ENCODE measurements around the gene ADCY3. TPM values are rescaled to one million over a fixed set of nuclear protein-coding genes. Genes with fewer than 3 reads are reported as not detected.
A peak's percentile ranks its signal among the peaks of the same experiment; 100 is the strongest.

The ADCY3 gene
- total RNA-seq, 3 donors from 2014 or later: 24.9 to 30.4 (median 25.3) TPM

DNA sequence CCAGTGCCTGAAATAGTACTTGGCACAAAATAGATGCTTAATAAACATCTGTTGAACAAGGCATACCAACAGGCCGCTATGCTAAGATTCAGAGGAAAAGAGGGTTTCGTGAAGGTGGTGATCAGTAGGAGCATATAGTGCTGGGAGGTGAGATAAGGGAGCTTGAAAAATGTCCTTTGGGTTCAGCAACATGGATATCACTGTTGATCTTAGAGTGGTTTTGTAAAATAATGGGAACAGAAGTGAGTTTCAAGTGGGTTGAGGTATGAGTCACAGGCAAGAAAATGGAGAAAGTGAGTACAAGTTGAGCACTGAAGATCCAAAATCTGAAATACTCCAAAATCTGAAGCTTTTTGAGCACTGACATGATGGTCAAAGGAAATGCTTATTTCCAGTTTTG, 122.4 kb downstream of the ADCY3 start:
- H3K36me3 ChIP-seq (ENCODE audit: low read depth): no peaks in the 10 kb centered on the region
- DNase-seq (no peak), ATAC-seq (no peak)
- TF ChIP-seq, protein P1, sequence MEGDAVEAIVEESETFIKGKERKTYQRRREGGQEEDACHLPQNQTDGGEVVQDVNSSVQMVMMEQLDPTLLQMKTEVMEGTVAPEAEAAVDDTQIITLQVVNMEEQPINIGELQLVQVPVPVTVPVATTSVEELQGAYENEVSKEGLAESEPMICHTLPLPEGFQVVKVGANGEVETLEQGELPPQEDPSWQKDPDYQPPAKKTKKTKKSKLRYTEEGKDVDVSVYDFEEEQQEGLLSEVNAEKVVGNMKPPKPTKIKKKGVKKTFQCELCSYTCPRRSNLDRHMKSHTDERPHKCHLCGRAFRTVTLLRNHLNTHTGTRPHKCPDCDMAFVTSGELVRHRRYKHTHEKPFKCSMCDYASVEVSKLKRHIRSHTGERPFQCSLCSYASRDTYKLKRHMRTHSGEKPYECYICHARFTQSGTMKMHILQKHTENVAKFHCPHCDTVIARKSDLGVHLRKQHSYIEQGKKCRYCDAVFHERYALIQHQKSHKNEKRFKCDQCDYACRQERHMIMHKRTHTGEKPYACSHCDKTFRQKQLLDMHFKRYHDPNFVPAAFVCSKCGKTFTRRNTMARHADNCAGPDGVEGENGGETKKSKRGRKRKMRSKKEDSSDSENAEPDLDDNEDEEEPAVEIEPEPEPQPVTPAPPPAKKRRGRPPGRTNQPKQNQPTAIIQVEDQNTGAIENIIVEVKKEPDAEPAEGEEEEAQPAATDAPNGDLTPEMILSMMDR (IDR thresholded peaks at IDR 0.05): no peak
- H3K9me3 ChIP-seq: no peaks in the 10 kb centered on the region
- H3K4me3 ChIP-seq: no peak overlapping the region
- H3K4me1 ChIP-seq (ENCODE audit: low read depth): peaks cover 4% of the 10 kb centered on the region
- intact Hi-C loops (cut with DNase I, micrococcal nuclease): no loop called here

DNA sequence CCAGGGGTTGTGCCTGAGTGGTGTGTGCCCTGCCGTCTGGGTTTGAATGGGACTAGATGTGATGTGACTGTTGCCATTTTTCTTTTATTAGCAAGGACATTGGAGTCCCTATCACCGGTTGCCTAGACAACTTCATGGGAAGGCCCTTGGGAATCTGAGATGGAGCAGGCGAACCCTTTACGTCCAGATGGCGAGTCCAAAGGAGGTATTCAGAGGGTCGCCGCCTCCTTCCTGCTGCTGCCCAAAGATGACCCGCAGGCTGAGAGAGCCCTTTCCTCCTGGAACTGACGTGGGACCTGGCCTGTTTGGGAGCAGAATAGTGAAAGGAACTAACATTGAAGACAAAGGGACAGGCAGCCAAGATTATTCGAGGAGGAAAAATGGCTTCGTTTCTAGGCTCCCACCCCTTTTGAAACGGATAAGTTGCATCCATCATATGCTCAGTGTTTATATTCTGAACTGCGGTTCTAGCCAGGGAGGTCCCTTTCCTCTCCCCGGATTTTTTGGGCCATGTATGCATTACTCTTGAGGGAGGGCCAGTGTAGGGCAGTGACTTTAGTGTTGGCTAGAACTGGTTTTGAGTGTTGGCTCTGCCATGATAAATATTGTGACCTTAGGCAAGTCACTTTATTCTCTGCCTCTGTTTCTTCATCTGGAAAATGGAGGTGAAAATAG, 126.1 kb downstream of the ADCY3 start:
- TF ChIP-seq, protein P1 (IDR thresholded peaks at IDR 0.05): no peak
- Histone ChIP-seq H3K4me3 (peak overlapping the region; percentile 48), H3K9me3 (no peaks in the 10 kb centered on the region), H3K36me3 (ENCODE audit: low read depth) (no peaks in the 10 kb centered on the region), H3K4me1 (ENCODE audit: low read depth) (peaks cover 7% of the 10 kb centered on the region)
- ATAC-seq (no peak), DNase-seq (peak in 1 of 3 donors; percentile 16)
- intact Hi-C loops (cut with DNase I, micrococcal nuclease): no loop called here

DNA sequence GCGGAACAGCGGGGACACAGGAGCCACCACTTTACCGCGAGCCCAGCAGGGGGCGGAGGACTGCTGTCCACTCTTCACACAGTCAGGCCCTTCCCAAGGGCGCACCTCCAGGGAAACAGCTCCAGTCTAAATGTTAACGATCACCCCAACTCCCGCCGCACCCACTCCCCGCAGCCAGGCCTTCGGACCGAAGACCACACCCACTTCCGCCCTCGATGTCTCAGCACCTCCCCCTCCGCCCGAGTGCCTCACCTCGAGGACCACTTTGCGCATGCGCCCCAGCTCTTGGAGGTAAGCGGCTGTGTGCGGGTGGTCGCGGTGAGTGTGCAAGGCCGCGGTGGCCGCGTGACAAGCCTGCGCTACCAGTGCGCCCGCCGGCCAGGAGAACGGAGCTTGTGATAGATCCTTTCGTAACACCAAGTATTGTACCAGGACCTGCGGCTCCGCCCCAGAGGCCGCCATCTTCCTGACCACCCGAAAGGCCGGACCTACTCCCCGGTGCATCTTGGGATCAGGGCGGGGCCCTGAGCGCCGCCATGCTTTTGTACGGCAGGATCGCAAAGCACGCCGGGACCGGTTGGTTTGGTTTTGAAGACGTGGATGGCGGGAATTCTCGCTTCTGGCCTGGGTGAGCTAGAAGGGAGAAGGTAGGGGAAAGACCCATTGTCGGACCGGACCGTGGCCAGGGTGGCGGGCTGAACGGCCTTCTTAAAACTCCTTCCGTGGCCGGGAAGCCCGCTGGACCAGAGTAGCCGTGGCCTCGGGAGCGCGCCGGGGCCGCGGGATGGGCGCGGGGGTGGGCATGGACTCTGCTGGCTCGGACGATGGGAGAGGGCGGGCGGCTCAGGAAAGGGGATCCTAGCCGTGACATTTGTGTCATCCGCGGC, 126.9 kb downstream of the ADCY3 start, which contains the start of the genes CENPO and PTRHD1:
Gene CENPO, plus strand, starts transcription at position 552 of the 887 bp plus-strand sequence. CDS start 495 bp downstream, outside the sequence.
Gene PTRHD1, minus strand, starts transcription at position 518 of the 887 bp plus-strand sequence. Its CDS starts 14 bp downstream, at position 504.
- DNase-seq (peak; percentile 96 to 98 (median 98)), ATAC-seq (peak; percentile 98)
- peak within 1 kb of the TSS; percentile 48 for H3K4me3 ChIP-seq
- intact Hi-C loops (cut with DNase I, micrococcal nuclease): no loop called here
- H3K4me1 ChIP-seq (ENCODE audit: low read depth): peaks cover 7% of the 10 kb centered on the region
- TF ChIP-seq, protein P1 (IDR thresholded peaks at IDR 0.05): peak; percentile 60
- H3K9me3 ChIP-seq: no peaks in the 10 kb centered on the region
- H3K36me3 ChIP-seq (ENCODE audit: low read depth): no peaks in the 10 kb centered on the region

DNA sequence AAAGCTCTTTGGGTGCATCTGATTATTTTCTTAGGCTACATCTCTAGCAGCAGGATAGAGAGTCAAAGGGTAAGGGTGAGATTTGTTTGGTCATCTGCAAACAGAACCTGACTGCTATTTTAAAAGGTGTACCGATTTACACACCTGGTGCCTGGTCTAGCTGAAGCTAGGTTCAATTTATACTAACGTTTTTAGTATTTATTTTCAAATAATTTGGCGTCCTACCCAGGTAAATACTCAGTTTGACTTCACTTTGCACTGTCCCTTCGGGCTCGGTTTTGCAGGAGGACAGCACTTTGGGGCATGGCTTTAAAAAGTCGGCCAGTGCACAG, 127.5 kb downstream of the ADCY3 start:
- peaks cover 7% of the 10 kb centered on the region for H3K4me1 ChIP-seq (ENCODE audit: low read depth)
- H3K9me3 ChIP-seq: no peaks in the 10 kb centered on the region
- peak overlapping the region; percentile 48 for H3K4me3 ChIP-seq
- DNase-seq (no peak), ATAC-seq (no peak)
- intact Hi-C loops (cut with DNase I, micrococcal nuclease): no loop called here
- TF ChIP-seq, protein P1 (IDR thresholded peaks at IDR 0.05): no peak
- H3K36me3 ChIP-seq (ENCODE audit: low read depth): no peaks in the 10 kb centered on the region

DNA sequence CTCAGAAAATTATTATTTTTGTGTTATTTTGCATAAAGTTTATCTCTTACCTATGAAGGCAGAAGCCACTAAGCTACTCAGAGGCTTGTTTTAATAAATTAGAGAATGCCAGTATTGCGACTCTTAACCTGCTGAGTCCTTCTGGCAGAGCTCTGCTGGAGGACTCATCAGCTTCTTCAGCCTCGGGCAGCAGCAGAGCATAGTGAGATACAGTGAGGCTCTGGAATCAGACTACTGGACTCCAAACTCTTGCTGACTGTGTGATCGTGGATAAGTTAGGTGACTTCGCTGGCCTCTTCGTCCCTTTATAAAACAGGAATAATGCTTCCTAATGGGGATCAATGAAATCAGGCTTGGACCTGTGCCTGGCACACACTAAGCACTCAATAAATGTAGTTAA, 128.6 kb downstream of the ADCY3 start:
- intact Hi-C loops (cut with DNase I, micrococcal nuclease): no loop called here
- TF ChIP-seq, protein P1 (IDR thresholded peaks at IDR 0.05): no peak

More for the DNA sequence above, 128.6 kb downstream of the ADCY3 start:
- no peak for DNase-seq
- peaks cover 7% of the 10 kb centered on the region for H3K4me1 ChIP-seq (ENCODE audit: low read depth)
- no peaks in the 10 kb centered on the region for H3K36me3 ChIP-seq (ENCODE audit: low read depth)
- no peak overlapping the region for H3K4me3 ChIP-seq
- no peak for ATAC-seq
- H3K9me3 ChIP-seq: no peaks in the 10 kb centered on the region
